NB4 (cell line): Measurements from ENCODE around the gene ORC4.
"Not testable (repeated sequence)": the region's sequence is repeated elsewhere in the genome, so short reads cannot be mapped to it uniquely, and the experiment has no call there.

Experiments used
- DNase-seq: peaks from one replicate; pipeline ENCODE4 v3.0.0; 2010; ENCODE audit warnings: low read depth
- H3K4me3 ChIP-seq: one replicate; pipeline ENCODE4 v1.5.1; 2011; ENCODE audit warnings: mild to moderate bottlenecking, low read depth, low read length, moderate library complexity
- MYC ChIP-seq: IDR thresholded peaks from 2 replicates; pipeline ENCODE4 v1.6.1; 2011; ENCODE audit warnings: low read depth, low read length
- POLR2A ChIP-seq: IDR thresholded peaks from 2 replicates; pipeline ENCODE4 v1.6.1; 2011; ENCODE audit warnings: mild to moderate bottlenecking; ENCODE audit not compliant: insufficient read length; ENCODE audit errors: extremely low read depth
- TF ChIP-seq, protein P1 (sequence below): IDR thresholded peaks from 2 replicates; pipeline ENCODE4 v1.6.1; 2011; ENCODE audit warnings: low read depth, low read length
- TF ChIP-seq, protein P2 (sequence below): IDR thresholded peaks from one replicate; pipeline ENCODE4 v1.5.1; 2012; ENCODE audit warnings: low read depth, low read length

The ORC4 gene

DNA sequence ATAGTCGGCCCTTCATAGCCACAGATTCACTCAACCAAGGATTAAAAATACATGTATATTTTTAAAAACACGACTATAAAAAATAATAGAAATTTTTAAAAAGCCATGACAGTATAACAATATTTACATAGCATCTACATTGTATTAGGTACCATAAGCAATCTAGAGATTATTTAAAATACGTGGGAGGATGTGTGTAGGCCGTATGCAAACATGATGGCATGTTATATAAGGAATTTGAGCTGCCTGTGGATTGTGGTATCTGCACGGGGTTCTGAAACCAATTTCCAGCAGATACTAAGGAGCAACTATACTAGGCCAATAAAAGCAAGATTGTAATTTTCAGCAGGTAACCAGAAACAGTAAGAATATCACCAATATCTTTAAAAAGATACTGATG is 5.9 kb downstream of the ORC4 start:
- TF ChIP-seq POLR2A (no peak), MYC (no peak)
- TF ChIP-seq, protein P1, sequence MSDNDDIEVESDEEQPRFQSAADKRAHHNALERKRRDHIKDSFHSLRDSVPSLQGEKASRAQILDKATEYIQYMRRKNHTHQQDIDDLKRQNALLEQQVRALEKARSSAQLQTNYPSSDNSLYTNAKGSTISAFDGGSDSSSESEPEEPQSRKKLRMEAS: no peak
- TF ChIP-seq, protein P2, sequence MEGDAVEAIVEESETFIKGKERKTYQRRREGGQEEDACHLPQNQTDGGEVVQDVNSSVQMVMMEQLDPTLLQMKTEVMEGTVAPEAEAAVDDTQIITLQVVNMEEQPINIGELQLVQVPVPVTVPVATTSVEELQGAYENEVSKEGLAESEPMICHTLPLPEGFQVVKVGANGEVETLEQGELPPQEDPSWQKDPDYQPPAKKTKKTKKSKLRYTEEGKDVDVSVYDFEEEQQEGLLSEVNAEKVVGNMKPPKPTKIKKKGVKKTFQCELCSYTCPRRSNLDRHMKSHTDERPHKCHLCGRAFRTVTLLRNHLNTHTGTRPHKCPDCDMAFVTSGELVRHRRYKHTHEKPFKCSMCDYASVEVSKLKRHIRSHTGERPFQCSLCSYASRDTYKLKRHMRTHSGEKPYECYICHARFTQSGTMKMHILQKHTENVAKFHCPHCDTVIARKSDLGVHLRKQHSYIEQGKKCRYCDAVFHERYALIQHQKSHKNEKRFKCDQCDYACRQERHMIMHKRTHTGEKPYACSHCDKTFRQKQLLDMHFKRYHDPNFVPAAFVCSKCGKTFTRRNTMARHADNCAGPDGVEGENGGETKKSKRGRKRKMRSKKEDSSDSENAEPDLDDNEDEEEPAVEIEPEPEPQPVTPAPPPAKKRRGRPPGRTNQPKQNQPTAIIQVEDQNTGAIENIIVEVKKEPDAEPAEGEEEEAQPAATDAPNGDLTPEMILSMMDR: no peak
- H3K4me3 ChIP-seq: no peak overlapping the region
- no peak for DNase-seq

- DNase-seq: no peak
- no peak overlapping the region for H3K4me3 ChIP-seq
- TF ChIP-seq, protein P2: no peak
- TF ChIP-seq POLR2A (no peak), MYC (no peak)
- TF ChIP-seq, protein P1: no peak
These were observed 6.7 kb downstream of the ORC4 start for GRCh38 chr2:148013876-148014275.

GRCh38 chr2:148008411-148008810 is 12.1 kb downstream of the ORC4 start:
- H3K4me3 ChIP-seq, DNase-seq: not testable (repeated sequence)

DNA sequence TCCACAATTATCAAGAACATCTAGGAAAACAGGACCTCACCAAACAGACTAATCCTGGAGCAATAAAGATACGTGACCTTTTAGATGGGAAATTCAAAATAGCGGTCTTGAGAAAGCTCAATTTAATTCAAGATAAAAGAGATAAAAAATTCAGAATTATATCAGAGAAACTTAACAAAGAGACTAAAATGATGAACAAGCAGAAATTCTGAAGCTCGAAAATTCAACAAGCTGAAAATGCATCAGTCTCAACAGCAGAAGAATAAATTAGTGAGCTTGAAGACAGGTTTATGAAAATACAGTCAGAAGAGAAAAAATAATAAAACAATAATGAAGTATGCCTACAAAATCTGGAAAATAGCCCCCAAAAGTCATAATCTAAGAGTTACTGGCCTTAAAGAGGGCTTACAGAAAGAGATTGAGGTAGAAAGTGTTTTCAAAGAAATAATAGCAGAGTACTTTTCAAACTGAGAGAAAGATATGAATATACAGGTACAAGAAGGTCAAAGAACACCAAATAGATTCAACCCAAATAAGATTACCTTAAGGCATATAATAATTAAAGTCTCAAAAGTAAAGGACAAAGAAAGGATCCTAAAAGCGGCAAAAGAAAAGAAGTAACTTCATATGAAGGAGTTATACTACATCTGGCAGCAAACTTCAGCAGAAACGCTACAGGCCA is 13.2 kb downstream of the ORC4 start:
- no peak overlapping the region for H3K4me3 ChIP-seq
- no peak for DNase-seq
- TF ChIP-seq MYC (no peak), POLR2A (no peak)
- TF ChIP-seq, protein P2: no peak
- TF ChIP-seq, protein P1: no peak

DNA sequence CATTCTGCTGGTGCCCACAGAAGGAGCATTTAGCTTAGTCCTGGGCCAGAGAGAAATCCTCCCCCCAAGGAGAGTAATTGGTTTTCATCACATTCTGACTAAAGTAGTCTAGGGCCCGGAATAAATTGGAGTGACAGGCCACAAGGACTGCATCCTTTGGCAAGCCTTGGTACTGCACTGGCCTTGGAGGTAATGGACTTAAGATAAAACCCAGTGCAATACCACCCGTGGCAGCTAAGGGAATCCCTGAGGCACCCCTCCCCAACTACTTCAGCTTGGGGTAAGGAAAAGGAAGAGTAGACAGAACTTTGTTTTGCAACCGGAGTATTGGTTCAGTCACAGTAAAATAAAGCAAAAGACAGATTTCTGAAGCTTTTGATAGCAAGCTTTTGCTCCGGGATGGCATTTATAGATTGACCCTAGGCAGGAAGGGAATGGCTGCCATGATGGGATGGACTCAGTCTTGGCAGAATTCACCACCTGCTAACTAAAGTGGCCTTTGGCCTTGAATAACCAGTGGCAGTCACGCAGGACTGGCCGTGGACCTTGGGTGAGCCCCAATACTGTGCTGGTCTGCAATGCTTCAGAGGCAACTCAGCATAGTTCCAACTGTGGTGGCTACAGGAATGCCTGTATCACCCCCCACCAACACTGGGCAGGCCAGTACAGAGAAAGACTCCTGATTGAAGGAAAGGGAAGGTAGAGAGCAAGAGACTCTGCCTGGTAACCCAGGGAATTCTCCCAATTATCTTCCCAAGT is 14.1 kb downstream of the ORC4 start:
- no peak overlapping the region for H3K4me3 ChIP-seq
- no peak for DNase-seq
- TF ChIP-seq, protein P2: no peak
- TF ChIP-seq, protein P1: no peak
- TF ChIP-seq POLR2A (no peak), MYC (no peak)

DNA sequence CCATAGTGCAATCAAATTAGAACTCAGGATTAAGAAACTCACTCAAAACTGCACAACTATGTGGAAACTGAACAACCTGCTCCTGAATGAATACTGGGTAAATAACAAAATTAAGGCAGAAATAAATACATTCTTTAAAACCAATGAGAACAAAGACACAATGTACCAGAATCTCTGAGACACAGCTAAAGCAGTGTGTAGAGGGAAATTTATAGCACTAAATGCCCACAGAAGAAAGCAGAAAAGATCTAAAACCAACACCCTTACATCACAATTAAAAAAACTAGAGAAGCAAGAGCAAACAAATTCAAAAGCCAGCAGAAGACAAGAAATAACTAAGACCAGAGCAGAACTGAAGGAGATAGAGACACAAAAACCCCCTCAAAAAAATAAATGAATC is 18.1 kb downstream of the ORC4 start:
- not testable (repeated sequence) for H3K4me3 ChIP-seq, DNase-seq

DNA sequence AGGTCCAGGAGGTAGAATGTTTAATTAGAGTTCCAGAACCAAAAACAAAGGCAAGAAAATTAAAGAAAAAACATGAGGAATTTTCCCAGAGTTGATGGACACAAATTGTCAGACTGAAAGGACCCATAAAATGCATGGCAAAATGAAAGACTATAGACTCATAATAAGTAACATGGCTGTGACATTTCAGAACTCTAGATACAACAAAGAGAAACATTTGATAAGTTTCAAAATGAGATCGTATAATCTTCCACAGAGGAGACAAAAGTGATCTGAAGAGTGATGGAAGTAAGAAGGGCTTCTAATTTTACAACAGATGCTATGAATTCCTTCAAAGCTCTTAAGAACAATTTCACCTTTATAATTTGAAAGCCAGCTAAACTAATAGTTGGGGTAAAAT is 20.4 kb downstream of the ORC4 start:
- TF ChIP-seq, protein P1: no peak
- no peak for TF ChIP-seq MYC
- TF ChIP-seq POLR2A: no peak
- TF ChIP-seq, protein P2: no peak
- no peak for DNase-seq

More for the DNA sequence above, 20.4 kb downstream of the ORC4 start:
- no peak overlapping the region for H3K4me3 ChIP-seq
